Germinal center (tissue), 1 donor: ENCODE results near the gene AMIGO3.
"Not testable (repeated sequence)": the region's sequence is repeated elsewhere in the genome, so short reads cannot be mapped to it uniquely, and the experiment has no call there.

ENCODE experiments used
- DNase-seq: peaks from one replicate; pipeline ENCODE4 v3.0.0; 2012; ENCODE audit warnings: mixed read lengths, low spot score

AMIGO3 gene

DNA sequence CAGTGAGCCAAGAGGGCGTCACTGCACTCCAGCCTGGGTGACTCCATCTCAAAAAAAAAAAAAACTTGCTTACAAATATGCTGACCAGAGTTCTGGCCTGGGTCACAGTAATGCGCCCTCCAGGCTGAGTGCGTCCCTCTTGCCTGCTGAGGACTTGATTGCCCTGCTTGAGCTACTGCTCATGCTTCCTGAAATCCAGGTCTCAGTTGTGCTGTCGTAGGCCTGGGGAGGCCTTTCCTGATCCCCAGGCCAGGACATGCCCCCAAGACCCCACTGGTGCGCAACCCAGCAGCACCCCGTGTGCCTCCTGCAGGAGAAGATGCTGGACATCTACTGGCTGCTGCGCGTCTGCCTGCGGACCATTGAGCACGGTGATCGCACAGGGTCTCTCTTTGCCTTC lies 7.3 kb downstream of the AMIGO3 start:
- no peak for DNase-seq

DNA sequence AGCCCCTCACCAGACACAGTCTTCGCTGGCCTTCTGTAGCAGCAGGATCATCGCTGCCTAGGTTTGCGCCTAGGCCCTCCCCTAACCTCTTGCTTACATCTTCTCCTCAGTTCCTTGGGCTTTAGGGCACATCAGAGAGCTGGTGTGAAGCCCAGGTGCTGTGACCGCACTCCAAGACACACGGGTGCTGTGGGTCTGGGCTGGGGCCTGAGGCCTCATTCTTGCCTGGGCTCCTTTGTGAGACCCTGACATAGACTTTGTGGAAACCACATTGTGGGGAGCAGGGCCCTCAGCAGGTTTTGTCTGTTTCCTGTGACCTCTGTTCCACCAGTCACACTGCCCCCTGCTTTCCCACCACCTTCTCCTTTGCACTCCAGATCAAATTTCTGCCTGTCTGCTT lies 8.0 kb downstream of the AMIGO3 start:
- no peak for DNase-seq

DNA sequence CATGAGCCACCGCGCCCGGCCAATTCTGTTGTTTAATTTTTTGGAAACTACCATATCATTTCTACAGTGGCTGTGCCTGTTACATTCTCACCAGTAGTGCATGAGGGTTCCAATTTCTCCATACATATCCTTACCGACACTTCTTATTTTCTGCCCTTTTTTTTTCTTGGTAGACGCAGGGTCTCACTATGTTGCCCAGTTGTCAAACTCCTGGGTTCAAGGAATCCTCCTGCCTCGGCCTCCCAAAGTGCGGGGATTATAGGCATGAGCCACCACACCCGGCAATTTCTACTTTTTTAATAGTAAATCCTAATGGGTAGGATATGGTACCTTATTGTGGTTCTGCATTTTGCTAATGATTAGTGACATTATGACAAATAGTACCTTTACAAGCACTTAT lies 9.6 kb downstream of the AMIGO3 start:
- no peak for DNase-seq

DNA sequence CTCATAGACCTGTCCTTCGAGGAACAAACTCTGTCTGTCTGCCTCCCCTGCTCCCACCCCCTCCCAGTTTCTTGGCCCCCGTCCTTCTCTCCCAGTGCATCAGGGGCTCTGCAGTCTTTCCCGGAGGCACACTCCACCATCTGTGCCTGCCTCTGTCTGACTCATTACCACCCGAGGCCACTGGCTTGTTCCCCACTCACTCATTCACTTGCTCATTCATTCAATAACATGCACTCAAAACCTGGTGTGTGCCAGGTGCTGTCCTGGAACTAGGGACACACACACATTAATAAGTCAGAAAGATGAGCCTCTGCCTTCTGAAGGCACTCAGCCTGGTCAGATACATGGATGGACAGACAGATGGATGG lies 12.4 kb downstream of the AMIGO3 start:
- no peak for DNase-seq

DNA sequence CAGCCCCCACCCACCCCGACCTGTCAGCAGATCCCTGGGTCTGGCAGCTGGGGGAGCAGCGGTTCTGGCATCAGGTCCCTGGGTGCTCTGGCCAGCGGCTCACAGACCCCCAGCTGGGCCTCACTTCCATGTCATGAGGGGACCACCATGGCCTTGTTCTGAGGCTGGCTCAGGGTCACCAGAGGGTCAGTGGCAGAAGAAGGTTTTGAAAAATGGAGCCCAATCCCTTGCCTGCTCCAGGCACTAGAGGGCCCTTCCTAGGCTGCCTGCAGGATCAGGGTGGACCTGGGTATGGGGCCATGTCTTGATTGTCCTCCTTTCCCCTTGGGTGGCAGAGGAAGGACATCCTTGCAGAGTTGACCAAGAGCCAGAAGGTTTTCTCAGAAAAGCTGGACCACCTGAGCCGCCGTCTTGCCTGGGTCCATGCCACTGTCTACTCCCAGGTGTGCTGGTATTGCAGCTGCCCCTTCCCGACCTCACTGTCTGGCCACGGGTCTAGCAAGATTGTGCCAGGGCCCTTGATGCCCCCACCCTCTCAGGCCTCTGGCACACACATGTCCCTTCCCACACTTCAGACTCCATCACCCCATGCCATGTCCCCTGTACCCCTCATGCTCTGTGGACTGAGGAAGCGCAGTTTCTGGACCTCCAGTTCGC lies 12.9 kb downstream of the AMIGO3 start:
- no peak for DNase-seq

DNA sequence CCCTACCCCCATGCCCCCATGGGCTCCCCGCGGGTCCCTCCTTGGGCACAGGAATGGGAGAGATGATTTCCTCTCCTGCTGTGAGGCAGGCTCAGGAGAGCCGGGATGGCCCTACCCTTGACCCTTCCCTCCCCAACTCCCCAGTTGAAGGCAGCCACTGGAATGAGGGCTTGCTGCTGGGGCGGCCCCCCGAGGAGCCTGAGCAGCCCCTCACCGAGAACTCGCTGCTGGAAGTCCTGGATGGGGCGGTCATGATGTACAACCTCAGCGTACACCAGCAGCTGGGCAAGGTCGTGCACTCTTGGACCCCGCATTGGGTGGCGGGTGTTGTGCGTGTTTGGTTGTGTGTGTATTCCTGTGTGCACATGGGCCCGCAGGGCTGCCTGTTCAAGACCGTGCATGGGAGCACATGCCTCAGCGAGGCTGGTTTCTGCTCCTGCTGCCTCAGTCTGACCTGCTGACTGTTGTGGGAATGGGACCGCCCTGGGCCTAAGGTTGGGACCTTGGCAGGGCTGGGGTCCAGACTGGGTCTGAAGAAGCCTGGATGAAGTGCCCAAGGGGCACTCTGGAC lies 14.0 kb downstream of the AMIGO3 start:
- DNase-seq: no peak

DNA sequence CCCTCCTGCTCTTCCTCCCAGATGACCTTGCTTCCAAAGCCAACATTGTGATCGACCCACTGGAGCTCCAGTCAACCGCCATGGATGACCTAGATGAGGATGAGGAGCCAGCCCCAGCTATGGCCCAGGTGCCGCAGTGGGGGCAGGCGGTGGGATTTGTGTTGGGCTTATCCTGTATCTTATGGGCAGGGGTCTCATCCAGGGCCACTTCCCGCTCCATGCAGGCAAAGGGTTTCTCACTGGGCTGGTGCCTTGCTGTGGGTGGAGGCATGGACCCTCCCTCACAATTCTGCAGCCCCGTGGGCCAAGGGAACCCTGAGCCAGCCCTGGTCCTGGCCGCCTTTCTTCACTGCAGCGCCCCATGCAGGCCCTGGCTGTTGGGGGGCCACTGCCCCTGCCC lies 14.9 kb downstream of the AMIGO3 start:
- DNase-seq: no peak

DNA sequence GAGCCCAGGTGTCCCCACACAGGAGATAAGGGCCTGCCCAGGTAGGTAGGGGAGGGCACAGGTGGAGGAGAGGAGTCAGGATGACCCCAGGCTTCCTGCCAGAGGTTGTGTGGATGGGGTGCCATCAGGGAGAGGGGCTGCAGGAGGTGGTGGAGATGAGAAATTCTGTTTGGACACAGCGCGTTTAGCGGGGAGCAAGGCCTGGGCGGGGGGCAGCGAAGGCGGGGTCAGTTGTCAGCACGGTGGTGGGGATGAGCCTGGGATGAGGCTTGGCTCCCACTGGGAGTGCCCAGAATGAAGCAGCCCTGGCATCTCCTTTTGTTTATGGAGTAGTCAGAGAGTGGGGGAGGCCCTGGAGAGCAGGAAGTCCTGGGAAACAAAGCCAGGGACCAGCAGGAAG lies 15.5 kb downstream of the AMIGO3 start:
- no peak for DNase-seq

DNA sequence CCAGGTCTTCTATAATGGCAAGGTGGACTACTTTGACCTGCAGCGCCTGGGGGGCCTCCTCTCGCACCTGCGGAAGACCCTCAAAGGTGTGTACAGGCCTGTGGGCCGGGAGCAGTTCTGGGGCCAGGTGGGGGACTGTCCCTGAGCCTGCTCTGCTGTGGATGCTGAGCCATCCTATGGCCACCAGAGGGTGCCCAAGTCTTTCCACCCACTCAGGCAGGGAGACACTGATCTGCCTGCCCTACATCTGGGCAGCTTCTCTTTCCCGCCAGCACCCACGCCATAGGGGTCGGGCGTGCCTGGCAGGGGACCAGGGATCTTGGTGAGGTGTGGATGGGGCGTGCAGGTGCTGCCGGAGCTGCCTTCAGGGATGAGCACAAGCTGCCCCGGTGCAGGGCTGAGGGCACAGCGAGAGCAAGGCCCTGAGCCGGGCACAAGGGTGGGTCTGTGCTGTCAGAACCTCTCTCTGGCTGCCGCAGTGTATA lies 16.0 kb downstream of the AMIGO3 start:
- peak; percentile 84 for DNase-seq

DNA sequence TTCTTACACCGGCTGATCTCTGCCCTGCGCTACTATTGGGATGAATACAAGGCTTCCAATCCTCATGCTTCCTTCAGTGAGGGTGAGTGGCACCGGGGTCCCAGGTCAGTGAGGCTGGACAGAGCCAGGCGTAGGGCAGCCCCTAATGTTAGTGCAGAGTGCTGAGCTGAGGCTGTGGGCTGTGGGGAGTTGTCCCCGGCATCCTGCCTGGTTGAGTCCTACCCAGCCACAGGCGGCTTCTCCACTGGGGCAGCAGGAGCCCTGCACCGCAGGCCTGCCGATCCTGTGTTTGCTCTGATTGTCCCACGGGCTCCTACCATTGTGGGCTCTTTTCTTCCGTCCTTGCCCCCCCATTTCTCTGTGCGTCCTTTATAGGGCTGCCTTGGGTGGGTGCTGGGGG lies 16.8 kb downstream of the AMIGO3 start:
- no peak for DNase-seq

DNA sequence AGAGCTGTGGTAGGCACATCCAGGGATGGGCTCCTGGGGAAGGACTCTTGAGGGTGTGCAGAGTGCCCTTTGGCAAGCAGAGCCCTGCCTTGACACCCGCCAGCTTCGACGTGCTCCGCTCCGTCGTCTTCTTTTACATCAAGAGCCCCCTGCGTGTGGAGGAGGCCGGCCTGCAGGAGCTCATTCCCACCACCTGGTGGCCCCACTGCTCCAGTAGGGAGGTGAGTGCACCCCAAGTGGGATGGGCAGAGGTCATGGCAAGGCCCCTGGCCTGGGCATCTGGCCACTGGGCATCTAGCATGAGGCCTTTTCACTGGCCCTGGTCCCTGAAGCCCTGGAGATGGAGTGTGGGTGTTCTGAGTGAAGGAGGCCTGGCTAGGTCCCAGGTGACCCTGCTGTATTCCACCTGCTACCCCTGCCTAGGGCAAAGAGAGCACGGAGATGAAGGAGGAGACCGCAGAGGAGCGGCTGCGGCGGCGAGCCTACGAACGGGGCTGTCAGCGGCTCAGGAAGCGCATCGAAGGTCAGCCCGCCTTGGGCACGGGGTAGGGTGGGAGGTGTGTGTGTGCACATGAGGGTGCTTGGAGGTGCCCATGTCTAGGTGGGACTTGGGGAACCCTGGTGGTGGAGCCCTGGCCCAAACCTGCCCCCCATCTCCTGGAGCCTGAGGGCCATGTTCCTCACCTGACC lies 18.0 kb downstream of the AMIGO3 start:
- no peak for DNase-seq

DNA sequence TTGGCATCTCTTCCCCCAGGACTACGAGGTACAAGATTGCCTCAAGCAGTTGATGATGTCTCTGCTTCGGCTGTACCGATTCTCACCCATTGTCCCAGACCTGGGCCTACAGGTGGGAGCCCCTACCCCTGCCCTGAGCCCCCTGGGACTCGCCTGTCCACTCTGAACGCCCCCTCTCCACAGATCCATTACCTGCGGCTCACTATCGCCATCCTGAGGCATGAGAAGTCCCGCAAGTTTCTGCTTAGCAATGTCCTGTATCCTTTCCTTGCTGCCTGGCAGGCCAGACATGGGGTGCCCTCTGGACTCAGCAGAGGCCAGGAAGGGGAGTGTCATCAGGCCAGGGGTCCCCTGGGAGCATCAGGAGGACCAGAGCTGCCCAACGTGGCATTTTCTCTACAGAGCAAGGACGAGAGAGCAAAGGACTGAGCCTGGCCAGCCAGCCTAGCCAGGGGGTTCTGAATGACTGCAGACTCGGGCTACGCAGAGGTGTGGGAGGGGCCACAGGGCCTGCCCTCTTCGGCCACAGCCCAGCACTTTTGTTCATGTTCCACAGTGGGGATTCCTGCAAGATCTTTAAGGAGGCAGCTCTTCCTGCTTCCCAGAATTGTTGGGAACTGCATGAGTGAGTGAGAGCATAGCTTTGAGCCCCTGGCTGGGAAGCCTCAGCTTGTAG lies 18.9 kb downstream of the AMIGO3 start:
- no peak for DNase-seq

DNA sequence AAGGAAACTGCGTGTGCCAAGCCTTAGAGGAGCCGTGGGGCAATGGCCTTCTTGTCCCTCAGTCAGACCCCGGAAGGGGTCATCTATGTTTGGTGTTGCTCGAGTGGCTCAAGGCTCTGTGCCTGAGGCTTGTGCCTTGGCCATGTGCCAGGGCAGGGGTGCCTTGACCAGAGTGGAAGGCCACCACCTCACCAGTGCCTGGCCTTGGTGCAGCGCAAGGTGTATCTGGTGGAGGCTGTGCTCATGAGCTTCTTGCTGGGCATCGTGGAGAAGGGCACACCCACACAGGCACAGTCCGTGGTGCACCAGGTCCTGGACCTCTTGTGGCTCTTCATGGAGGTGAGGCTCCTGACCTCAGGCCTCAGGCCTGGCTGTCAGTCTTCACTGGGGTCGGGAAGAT lies 19.5 kb downstream of the AMIGO3 start:
- no peak for DNase-seq

DNA sequence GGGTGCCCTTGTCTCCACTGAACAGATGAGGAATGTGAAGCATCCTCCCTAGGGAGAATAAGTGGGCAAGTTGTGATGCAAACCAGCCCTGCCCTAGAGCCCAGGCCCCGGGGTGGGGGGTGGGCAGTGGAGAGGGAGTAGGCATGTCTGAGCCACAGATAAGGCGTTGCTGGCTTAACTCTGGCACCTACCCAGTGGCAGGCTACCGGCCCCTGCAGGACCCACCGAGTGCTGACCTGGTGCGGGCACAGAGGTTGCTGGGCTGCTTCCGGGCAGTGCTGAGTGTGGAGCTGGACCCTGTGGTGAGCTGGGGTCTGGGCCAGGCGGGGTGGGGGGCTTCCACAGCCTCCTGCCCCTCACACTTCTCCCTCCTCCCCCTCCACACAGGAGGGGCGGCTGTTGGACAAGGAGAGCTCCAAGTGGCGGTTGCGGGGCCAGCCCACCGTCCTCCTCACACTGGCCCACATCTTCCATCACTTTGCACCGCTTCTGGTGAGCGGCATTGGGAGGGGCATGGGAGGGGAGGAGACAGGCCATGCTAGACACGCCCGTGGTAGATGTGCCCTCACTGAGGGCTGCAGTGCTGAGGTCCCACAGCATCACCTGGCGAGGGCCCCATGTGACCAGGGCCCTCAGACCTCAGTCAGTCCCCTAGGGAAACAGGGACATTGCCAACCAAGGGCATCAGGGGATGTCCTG lies 20.1 kb downstream of the AMIGO3 start:
- no peak for DNase-seq

DNA sequence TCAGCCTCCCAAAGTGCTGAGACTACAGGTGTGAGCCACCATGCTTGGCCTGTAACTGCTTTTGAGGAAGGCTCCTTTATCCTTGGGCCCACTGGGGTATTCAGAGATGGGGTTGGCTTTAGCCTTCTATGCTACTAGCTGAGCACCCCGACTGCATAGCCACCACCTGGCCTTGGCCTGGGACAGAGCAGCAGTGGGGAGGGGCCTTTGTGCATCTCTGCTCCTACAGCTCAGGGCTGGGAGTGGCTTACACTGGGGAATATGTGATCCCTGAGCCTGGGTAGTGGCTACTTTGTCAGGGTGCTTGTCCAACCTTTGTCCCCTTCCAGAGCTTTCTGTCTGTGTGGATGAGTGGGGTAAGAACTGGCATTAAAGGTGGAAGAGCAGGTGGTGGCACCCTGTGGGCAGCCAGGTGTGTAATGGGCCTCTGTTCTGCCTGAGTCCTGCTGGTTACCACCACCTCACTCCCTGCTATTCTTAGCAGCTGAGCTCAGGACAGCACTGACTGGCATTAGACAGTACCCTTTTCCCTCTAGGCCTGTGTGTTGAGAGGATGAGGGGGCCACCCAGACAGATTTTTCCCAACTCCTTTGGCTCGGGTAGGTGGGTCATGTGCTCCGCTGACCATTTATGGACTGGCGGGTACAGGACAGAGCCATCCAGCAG lies 24.0 kb downstream of the AMIGO3 start:
- DNase-seq: not testable (repeated sequence)

DNA sequence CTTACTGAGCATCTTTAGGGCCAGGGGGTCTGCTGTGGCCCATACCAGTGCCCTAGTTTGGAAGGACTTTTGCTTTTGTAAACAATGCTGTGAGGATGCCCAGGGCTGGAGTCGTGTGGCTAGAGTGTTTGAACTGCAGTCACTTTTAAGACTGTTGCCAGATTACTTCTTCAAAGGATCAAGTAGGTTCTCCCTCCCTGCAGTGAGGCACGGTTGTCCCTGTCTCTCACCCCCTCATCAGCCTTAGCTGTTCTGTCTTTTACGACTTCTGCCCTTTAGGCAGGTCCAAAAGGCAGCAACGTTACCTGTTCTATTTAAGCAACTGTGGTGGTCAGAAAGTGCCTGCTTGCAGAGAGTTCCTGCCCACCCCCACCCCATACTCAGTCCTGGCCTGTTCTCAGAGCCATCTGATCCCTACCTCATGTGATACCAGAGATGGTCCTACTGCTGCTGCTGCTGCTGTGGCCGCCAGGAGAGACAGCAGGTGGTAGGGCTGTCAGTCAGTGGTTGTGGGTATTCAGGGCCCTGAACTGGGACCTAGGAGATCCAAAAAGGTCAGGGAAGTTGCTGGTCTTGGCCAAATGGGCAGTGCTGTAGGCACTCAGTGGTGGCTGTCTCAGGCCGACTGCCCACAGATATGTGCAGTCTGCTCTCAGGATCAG lies 24.9 kb downstream of the AMIGO3 start:
- DNase-seq: not testable (repeated sequence)

DNA sequence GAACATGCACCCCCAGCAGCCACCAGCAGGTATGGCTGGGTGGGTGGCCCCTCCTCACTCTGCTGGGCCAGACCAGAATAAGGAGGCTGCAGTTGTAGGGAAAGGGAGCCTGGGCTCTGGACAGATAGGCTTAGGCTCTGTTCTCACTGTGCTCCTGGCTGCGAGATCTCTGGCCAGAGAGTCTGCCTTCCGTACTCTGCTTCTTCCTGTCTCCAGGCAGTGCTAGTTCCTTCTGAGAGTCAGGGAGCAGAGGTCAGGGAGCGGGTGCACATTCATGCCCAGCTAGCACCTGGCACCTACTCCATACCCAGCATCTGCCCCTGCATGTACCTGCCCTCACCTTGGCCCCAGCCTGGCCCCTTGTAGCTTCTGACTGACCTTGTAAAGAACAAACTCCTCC lies 28.0 kb downstream of the AMIGO3 start:
- DNase-seq: not testable (repeated sequence)

DNA sequence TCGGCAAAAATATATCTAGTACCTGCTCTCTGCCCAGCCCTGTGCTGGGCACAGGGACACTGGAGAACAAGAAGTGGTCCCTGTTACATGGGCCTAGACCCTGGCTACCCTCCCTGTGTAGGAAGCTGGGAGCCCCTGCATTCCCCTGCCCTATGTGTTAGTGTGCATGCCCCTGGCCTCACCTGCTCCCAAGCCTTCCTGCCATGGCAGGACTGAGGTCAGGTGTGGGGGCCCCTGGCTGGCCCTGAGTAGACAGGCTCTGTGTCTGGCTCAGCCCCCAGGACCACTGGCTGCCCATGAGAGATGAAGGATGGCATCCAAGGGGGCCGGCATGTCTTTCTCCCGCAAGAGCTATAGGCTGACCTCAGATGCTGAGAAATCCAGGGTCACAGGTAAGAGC lies 28.6 kb downstream of the AMIGO3 start:
- DNase-seq: not testable (repeated sequence)

DNA sequence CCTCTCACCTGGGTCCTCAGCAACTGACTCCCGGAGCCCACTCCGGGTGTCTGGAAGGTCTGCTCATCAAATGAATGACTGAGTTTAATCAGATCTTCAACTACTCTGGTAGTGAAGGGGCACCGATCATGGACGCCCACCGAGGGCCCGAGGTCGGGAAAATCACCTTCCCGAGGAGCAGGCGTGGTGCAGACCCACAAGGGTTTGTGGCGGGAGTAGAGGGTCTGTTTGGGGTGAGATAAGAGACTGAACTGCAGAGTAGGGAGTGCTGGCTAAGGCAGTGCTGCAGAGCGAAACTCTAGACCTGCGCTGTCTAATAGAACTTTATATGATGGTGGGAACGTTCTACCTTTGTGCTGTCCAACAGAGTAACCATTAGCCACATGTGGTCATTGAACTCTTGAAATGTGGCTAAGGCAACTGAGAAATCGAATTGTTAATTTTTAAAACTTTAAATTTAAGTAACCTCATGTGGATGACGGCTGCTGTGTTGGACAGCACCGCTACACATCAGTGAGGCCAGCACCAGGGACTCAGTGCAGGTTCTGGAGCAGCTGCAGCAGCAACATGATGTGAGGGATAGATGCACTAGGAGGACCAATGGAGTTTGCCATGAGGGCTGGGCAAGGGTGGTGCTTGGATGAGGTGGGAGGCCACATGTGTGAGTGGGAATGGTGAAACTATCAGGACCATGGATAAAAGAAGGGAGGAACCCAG lies 29.4 kb downstream of the AMIGO3 start:
- DNase-seq: not testable (repeated sequence)

DNA sequence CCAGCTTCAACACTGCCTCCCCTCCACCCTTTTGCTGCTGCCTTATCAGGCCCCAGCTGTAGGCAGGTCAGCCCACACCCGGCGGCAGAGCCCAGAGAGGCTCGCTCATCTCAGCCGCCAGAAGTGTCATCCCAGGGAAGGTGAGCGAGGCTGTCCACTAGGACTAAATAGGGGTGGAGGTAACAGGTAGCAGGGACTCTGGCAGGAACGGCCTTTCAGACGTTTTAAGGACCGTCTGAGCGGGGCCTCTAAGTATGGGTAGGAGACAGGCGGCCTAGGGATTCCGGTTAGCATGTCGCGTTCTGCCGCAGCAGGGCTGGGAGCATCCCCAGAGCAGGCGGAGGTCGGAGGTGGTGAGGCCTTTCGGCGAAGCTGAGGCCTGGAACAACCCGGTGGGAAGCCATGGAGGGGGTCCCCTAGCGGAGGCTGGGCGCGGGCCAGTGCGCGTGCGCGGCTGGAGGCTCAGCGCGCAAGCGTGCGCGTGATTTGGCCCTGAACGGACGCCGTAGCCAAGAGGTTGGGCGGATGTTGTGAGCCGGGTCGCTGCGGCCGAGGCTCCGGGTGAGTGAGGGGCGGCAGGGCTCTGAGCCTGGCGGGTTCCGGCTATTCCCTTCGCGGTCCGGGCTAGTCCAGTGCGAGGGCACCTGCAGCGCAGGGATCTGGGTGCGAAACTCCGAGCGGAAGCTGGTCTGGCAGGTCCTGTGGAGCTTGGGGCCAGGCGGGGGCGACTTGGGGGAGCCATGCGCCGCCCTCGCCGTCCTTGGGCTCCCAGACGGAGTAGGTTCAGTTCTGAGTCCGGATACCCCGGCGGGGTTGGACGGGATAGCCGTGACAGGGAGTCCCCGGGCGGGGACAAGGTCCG lies 30.2 kb downstream of the AMIGO3 start, which contains the start of the genes MST1 and RNF123:
Gene MST1 (minus strand): TSS at position 429 of the 862 bp plus-strand sequence. CDS start 783 bp downstream, outside the sequence.
Gene RNF123 (plus strand): TSS at position 512 of the 862 bp plus-strand sequence. CDS start 1,609 bp downstream, outside the sequence.
- peak; percentile 90 for DNase-seq
